ENCODE results near the gene HLA-DQB1.

GRCh38 chr6:32643904-32644303 lies 22.6 kb downstream of the HLA-DQB1 start:
- no peak for TF ChIP-seq POLR2A (IDR thresholded peaks at IDR 0.05; ENCODE audit: low read depth)
- TF ChIP-seq CTCF (IDR thresholded peaks at IDR 0.05), result no peak

Measured in esophagus muscularis mucosa (tissue), 3 donors.